Right ventricle myocardium superior (tissue), 1 donor: ENCODE data around the gene HIKESHI. TPM values are rescaled to one million over a fixed set of nuclear protein-coding genes. Genes with fewer than 3 reads are reported as not detected.
A peak's percentile ranks its signal among the peaks of the same experiment; 100 is the strongest.
"Not testable (repeated sequence)": the region's sequence is repeated elsewhere in the genome, so short reads cannot be mapped to it uniquely, and the experiment has no call there.

Experiments used
- ATAC-seq: fragments of 200-7000 bp; cut with Tn5 transposase; one replicate; pipeline ENCODE4 v1.9.1; 2020; ENCODE audit warnings: mild to moderate bottlenecking; ENCODE audit not compliant: poor library complexity
- DNase-seq: peaks from one replicate; pipeline ENCODE4 v3.0.0-alpha.2; 2020
- intact Hi-C: fragments of 100-400 bp; cut with DNase I; formaldehyde crosslinking; loops from one replicate; pipeline ENCODE4 v1.11.2; 2022
- total RNA-seq: library from RNA; stranded (reverse); fragmentation: NEBNext Ultra II Directional; extraction: Animal tissue kit (Norgen Biotek cat#: 25700); gene quantifications from one replicate; pipeline ENCODE4 v1.2.1, GENCODE V29; 2021
- donor health status: DM: no; HTN: yes; CAD: no; lungs with severe emphysema.

Gene HIKESHI
- total RNA-seq, 1 donor from 2014 or later, result 48.0 TPM

DNA sequence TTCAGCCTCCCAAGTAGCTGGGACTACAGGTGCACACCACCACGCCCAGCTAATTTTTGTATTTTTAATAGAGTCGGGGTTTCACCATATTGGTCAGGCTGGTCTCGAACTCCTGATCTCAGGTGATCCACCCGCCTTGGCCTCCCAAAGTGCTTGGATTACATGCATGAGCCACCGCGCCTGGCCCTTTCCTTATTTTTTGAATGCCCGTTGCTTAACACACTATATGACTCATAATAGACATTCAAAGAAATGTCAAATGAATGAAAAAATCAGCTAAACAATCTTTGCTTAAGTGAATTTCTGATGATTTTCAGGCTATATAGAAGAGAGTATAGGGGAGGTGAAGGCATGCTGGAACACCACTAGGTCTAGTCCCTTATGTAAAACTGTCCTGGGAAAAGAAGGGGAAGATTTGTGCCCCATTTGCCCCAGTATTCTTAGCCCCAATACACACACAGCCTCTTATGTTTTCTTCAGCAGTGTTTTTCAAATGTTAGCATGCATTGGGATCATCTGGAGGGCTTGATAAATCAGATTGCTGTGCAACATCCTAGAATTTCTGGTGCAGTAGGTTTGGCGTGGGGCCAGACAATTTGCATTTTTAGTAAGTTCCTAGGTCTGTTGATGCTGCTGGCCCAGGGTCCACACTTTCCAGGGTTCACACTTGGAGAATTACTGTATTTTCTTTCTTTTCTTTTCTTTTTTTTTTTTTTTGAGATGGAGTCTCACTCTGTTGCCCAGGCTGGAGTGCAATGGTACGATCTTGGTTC is 12.3 kb upstream of the HIKESHI start:
- intact Hi-C loops, result loop anchor here (5.0 kb wide), 2 partner anchors 352 to 432 kb away; partner anchors contain the start of gene CCDC83

DNA sequence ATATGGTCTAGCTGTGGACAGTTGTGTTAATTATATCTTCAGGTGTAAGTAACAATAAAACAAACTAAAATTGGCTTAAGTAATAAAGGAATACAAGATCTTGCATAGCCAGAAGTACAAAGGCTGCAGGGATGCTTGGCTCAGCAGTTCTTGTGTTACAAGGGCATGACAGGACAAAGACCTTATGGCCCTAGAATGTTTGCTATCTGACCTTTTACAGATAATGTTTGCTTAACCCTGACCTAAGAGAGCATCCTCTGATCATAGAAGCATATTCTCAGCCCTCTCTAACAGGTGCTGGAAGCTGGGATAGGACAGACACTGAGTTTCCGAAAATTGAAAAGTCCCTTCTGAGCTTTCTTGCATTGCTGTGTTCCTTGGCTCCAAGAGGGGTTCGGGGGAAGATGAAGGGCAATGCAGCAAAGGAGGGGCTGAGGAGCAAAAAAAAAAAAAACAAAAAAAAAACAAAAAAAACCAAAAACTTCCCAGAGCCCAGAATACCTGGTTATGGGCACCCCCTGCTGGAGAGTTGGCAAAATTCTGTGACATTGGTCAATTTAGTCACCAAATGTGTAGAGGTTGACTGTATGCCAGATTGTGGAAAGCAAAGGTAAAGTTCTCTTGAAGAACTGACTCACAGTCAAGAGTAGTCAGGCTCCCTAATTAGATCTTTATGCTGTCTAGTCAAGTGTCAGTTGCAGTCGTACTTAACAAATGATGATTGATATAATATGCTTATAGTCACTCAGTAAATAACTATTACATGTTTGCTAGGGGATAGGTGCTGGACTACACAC is 10.4 kb upstream of the HIKESHI start:
- intact Hi-C loops, result loop anchor here (5.0 kb wide), 2 partner anchors 354 to 434 kb away; partner anchors contain the start of gene CCDC83
- DNase-seq, result no peak

More for the DNA sequence above, 12.3 kb upstream of the HIKESHI start:
- DNase-seq, ATAC-seq: not testable (repeated sequence)

DNA sequence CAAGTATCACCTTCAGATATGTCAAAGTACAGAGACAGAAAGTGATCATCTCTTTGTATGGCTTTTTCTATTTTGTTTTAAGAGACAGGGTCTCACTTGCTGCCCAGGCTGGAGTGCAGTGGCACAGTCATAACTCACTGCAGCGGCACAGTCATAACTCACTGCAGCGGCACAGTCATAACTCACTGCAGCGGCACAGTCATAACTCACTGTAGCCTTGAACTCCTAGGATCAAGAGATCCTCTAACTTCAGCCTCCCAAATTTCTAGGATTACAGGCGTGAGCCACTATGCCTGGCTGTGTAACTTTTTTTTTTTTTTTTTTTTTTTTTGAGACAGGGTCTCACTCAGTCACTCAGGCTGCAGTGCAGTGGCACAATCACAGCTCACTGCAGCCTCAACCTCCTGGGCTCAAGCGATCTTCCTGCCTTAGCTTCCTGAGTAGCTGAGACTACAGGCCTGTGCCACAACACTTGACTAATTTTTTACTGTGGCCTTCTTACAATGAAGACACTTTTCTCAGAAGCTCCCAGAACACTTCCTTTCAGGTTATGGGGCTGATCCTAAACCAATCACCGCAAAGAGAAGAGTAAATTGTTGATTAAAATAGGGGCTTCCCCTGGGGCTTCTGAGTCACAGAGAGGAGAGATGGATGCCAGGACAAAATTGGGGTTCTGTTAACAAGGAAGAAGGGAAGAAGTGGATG is 9.0 kb upstream of the HIKESHI start:
- intact Hi-C loops, result loop anchor here (5.0 kb wide), 2 partner anchors 356 to 436 kb away; partner anchors contain the start of gene CCDC83

More for the DNA sequence above, 10.4 kb upstream of the HIKESHI start:
- ATAC-seq, result peak; percentile 49

DNA sequence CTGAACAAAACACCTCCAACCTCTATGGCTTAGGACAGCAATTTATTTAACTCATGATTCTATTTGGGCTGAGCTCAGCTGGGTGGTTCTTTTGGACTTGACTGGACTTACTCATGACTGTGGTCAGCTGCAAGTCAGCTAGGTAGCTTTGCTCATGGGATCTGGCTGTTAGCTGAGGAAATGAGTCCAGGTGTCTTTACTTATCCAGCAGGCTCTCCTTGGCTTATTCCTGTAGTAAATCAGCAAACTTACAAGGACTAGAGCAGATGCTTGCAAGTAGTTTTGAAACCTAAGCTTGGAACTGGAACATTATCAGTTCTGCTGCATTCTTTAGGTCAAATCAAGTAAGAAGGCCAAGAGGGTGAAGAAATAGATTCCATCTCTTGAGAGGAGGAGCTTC is 8.0 kb upstream of the HIKESHI start:
- ATAC-seq (no peak), DNase-seq (no peak)
- intact Hi-C loops, result loop anchor here (5.0 kb wide), 2 partner anchors 357 to 437 kb away; partner anchors contain the start of gene CCDC83

More for the DNA sequence above, 9.0 kb upstream of the HIKESHI start:
- DNase-seq (no peak), ATAC-seq (no peak)

DNA sequence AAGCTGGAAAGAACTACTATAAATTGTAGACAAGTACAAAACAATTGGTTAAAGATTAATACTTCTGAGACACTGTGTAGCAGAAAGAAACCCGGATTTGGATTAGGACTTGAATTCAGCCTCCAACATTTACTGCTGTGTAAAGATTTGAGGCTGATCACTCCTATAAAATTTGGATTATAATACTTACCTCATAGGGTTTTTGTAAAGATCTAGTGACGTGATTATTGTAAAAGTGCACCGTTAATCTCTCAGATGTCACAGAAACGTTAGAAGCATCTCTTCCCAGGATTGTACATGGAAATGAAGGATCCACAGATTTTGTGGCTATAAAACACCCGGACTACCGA is 323 bp upstream of the HIKESHI start:
- intact Hi-C loops, result no loop called here
- DNase-seq (no peak), ATAC-seq (no peak)

DNA sequence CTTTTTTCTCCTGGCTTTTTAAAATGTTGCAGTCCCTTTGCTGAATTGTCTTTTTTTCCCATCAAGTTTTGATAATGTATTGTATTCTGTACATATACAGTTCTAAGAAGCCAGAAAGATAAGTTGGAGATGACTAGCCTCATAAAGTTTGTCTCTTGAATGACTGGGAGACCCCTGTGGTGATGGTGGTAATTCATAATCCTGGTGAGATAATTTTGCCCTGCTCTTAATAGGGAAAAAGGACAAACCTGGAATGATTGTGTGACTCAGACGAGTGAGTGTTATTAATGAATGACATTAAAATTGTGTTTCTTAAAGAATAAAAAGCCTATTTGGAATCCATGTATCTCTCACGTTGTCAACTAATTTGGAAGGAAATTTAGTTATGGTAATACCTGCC is 1.2 kb downstream of the HIKESHI start:
- intact Hi-C loops, result no loop called here
- ATAC-seq (no peak), DNase-seq (no peak)

DNA sequence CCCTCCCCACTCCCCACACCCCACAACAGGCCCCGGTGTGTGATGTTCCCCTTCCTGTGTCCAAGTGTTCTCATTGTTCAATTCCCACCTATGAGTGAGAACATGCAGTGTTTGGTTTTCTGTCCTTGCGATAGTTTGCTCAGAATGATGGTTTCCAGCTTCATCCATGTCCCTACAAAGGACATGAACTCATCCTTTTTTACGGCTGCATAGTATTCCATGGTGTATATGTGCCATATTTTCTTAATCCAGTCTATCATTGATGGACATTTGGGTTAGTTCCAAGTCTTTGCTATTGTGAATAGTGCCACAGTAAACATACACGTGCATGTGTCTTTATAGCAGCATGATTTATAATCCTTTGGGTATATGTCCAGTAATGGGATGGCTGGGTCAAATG is 6.7 kb downstream of the HIKESHI start:
- DNase-seq, intact Hi-C loops, ATAC-seq: not testable (repeated sequence)

DNA sequence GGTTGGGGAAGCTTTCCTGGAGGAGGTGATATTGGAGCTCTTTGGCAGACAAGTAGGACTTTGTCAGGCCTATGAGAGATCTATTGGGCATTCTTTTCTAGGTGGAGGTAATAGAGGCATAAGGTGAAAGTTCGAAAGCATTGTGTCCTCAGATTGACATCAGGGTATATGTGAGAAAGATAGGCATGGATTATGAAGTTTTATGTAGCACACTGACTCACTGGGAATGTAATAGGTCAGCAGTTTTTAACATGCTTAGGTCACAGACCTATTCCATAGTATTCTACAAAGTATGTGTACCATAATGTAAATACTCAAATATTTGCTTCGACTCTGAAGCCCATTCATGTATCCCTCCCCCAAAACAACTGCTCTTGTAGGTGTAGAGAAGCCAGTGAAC is 11.8 kb downstream of the HIKESHI start:
- ATAC-seq, result no peak
- no peak for DNase-seq
- intact Hi-C loops, result no loop called here

DNA sequence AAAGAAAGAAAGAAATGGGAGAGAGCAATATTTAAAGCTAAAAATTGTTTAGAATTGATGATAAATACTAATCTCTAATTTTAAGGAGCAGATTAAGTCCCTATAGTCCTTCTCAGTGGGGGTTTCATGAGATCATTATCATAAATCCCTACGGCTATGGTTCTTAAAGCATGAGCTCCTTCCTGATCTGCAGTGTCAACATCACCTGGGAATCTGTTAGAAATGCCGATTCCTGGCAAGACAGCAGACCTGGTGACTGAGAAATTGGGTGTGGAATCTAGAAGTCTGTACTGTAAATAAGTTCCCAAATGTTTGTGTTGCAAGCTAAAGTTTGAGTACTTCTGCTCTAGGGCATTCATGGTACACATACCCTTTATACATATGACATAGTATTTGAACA is 12.6 kb downstream of the HIKESHI start:
- DNase-seq (no peak), ATAC-seq (no peak)
- intact Hi-C loops, result no loop called here

DNA sequence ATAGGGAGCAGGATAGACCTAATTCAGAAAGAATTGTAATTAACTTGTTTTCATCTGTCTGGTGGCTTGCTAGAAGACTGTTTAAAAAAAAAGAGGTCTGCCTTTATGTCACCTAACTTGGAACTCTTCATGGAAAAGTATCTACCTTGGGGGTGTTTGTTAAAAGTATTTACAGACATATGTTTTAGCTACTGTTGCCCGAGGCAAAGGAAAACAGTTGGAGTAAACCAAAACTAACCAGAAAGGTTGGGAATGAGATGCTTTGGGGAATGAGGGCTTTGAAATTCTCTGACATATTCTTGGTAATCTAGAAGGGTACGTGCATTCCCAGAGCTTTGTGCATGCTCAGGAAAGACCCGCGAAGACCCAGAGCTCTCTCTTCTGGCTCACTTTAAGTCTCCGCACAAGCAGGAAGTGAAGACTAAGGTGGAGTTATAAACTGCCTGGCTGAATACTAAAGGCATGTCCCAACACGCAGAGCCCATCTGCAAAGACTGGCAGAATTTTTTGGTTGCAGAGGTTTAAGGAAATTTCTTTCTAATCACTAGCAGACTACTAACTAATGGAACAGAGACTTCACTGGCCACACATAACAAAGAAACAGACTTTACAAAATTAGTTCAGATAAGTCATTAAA is 33.2 kb downstream of the HIKESHI start:
- intact Hi-C loops, result no loop called here
- no peak for DNase-seq
- no peak for ATAC-seq

DNA sequence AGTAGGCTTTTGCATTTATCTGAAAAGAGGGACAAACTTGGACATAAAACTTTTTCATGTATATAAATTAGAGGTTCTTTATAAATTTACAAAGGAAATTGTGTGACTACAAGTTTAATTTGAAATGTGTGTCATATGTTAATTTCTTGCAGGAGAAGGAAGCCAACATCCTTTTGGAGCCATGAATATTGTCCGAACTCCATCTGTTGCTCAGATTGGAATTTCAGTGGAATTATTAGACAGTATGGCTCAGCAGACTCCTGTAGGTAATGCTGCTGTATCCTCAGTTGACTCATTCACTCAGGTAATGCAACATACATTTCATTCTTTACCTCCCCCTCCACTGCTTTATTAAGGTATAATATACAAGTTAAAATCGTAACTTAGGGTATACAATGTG is 35.2 kb downstream of the HIKESHI start:
- ATAC-seq, result no peak
- no peak for DNase-seq
- intact Hi-C loops, result no loop called here

DNA sequence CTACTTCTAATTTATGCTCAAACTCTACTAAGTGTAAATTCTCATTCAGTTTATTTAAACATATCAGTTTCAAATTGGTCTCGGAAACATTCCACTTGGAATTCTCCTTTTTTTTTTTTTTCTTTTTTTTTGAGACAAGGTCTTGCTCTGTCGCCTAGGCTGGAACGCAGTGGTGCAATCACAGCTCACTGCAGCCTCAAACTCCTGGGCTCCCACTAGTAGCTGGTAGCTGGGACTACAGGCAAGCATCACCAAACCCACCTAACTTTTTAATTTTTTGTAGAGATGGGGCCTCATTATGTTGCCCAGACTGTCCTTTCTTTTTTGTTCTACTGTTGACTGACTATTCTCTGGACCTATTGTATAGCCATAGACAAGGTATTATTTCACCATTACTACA is 39.3 kb downstream of the HIKESHI start:
- intact Hi-C loops, result no loop called here
- no peak for ATAC-seq
- DNase-seq, result no peak

DNA sequence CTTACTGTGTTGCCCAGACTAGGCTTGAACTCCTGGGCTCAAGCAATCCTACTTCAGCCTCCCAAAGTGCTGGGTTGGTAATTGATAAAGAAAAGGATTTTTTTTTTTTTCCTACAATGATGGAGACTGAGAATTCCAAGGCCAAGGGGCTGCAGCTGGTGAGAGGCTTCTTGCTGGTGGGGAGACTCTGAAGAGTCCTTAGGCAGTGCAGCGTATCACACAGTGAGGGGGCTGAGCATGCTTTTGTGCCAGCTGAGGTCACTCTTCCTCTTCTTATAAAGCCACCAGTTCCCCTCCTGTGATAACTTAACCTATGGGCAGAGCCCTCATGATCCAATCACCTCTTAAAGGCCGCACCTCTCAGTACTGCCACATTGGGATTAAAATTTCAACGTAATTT is 44.5 kb downstream of the HIKESHI start:
- ATAC-seq, result no peak
- intact Hi-C loops, result no loop called here
- DNase-seq, result no peak

DNA sequence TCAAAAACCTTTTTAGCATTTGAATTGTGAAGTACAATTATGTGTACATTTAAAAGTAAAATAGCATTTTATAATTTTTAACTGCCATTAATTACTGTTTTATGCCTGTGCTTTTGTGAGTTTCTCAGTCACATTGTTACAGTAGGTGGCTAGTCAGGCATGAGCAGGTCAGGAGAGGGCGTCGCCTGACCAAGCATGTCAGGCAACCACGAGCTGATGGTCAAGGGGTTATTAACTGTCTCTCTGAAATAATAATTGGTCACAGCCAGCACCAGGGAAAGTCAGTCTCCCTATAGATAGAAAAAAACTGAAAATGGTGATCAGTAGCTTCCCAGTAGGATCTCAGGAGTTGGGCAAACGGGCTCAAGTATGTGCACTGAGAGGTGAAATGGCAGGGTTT is 53.2 kb downstream of the HIKESHI start:
- intact Hi-C loops, result no loop called here
- DNase-seq, result no peak

DNA sequence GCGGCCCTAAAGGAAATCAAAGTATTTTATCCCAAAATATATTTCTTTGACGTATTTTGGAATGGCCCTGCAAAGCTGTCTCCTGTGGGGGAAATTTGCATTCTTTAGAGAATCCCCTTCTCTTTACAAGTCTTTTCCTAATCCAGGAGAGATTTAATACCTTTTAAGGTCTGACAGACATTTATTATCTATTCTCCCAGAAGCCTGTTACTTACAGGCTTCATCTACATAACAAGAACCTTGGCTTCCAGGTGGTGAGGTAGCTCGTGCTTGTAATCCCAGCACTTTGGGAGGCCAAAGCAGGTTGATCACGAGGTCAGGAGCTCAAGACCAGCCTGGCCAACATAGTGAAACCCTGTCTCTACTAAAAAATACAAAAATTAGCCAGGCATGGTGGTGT is 55.4 kb downstream of the HIKESHI start:
- intact Hi-C loops, DNase-seq, ATAC-seq: not testable (repeated sequence)

More for the DNA sequence above, 53.2 kb downstream of the HIKESHI start:
- no peak for ATAC-seq

DNA sequence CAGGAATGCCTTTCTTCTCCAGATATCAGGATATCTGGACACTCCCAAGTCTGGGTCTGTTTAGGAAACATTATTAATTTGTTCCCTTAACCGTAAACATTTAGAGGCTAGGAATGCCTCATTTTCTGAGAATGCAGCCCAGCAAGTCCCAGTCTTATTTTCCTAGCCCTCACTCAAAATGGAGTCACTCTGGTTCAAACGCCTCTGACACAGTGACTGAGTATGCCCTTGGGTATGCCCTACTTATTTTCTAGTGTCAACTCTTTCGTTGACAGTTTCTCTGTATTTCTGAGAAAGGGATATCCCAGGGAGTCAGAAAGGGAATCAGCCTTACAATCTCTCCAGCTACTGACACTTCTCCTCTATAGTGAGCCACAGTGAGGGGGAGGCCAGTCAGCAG is 56.7 kb downstream of the HIKESHI start:
- ATAC-seq (no peak), DNase-seq (no peak)
- intact Hi-C loops, result no loop called here

DNA sequence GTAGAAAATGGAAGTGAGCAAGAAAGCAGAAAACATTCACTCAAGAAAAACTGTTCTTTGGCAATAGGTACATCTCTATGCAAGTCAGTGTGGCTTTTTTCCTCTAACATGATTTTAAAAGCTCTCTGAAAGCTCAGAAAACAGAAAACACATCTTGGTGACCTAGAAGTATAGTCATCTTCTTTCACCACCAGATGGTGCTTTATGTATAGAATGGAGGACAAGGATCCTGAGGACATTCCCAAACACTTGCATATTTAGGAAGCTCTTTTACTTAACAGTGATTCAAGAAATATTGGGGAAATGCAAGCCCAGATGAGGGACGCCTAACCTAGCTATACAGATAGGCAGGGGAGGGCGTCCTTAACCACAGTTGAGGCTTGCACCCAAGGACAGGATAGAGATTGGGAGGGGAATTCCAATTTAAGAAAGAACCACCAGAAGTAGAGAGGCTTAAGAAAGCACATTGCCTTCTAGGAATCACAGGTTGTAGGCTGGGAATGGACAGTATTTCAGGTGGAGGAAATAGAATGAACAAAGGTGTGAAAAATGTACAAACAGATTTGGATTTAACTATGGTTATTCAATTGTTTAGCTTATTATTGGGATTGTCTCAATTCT is 58.8 kb downstream of the HIKESHI start:
- DNase-seq (no peak), ATAC-seq (no peak)
- intact Hi-C loops, result no loop called here

DNA sequence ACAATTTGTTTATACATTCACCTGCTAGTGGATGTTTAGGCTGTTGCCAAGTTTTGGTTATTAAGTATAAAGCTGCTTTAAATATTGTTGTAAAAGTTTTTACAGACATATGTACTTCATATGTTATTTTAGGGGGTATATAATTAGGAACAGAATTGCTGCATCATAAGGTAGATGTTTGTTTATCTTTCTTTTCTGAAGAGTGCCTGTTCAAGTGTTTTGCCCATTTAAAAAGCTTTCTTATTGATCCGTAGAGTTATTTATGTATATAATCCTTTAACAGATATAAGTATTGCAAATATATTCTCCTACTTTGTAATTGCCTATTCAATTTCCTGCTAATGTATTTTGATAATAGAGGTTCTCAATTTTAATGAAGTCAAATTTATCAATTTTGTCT is 61.4 kb downstream of the HIKESHI start:
- DNase-seq, result no peak
- intact Hi-C loops, result no loop called here
- no peak for ATAC-seq
